HG02884 (cell line): ENCODE measurements around the gene FAM131A.
A peak's percentile ranks its signal among the peaks of the same experiment; 100 is the strongest.

Experiments
- ATAC-seq: cut with Tn5 transposase; IDR thresholded peaks from one replicate; pipeline ENCODE4 v1.9.1; 2021; ENCODE audit warnings: mild to moderate bottlenecking, moderate library complexity; ENCODE audit not compliant: unreplicated experiment

The FAM131A gene

GRCh38 chr3:184337399-184337714 lies at the start of gene FAM131A:
Gene FAM131A (plus strand): TSS chr3:184337600. CDS start chr3:184337631, 31 bp downstream.
- ATAC-seq: no peak

GRCh38 chr3:184289426-184289938 lies 47.9 kb upstream of the FAM131A start:
- ATAC-seq: no peak

GRCh38 chr3:184290331-184290730 lies 47.1 kb upstream of the FAM131A start:
- ATAC-seq: no peak

- ATAC-seq: no peak
Measured at GRCh38 chr3:184291044-184291737, 46.2 kb upstream of the FAM131A start.

- ATAC-seq: no peak
Measured at GRCh38 chr3:184291738-184292445, 45.5 kb upstream of the FAM131A start.

- ATAC-seq: no peak
Measured at GRCh38 chr3:184295771-184296170, 41.6 kb upstream of the FAM131A start.

- no peak for ATAC-seq
Measured at GRCh38 chr3:184296616-184297015, 40.8 kb upstream of the FAM131A start.

GRCh38 chr3:184298759-184299487 lies 38.5 kb upstream of the FAM131A start, which contains the start of gene PSMD2:
Gene PSMD2 (plus strand): TSS chr3:184299241. CDS start chr3:184299267, 26 bp downstream.
- peak; percentile 86 for ATAC-seq

- ATAC-seq: no peak
Measured at GRCh38 chr3:184299488-184300377, 37.7 kb upstream of the FAM131A start.

- no peak for ATAC-seq
Measured at GRCh38 chr3:184300378-184300720, 37.1 kb upstream of the FAM131A start.

GRCh38 chr3:184305577-184305976 lies 31.8 kb upstream of the FAM131A start:
- ATAC-seq: no peak

GRCh38 chr3:184306341-184306972 lies 30.9 kb upstream of the FAM131A start:
- no peak for ATAC-seq

- ATAC-seq: no peak
Measured at GRCh38 chr3:184307915-184308314, 29.5 kb upstream of the FAM131A start.

GRCh38 chr3:184308744-184309143 lies 28.7 kb upstream of the FAM131A start:
- ATAC-seq: no peak

- no peak for ATAC-seq
Measured at GRCh38 chr3:184311633-184312032, 25.8 kb upstream of the FAM131A start.

GRCh38 chr3:184314363-184314699 lies 23.1 kb upstream of the FAM131A start, which contains the start of gene EIF4G1:
Gene EIF4G1 (plus strand): TSS chr3:184314606. CDS start chr3:184315797, 1,191 bp downstream.
- ATAC-seq: peak; percentile 88

GRCh38 chr3:184314700-184315542 lies 22.5 kb upstream of the FAM131A start:
- ATAC-seq: peak; percentile 29

GRCh38 chr3:184315543-184315867 lies 21.9 kb upstream of the FAM131A start:
- ATAC-seq: no peak

GRCh38 chr3:184315871-184316661 lies 21.3 kb upstream of the FAM131A start:
- ATAC-seq: no peak
